ENCODE results near the gene MPO.
A peak's percentile ranks its signal among the peaks of the same experiment; 100 is the strongest.

The MPO gene

DNA sequence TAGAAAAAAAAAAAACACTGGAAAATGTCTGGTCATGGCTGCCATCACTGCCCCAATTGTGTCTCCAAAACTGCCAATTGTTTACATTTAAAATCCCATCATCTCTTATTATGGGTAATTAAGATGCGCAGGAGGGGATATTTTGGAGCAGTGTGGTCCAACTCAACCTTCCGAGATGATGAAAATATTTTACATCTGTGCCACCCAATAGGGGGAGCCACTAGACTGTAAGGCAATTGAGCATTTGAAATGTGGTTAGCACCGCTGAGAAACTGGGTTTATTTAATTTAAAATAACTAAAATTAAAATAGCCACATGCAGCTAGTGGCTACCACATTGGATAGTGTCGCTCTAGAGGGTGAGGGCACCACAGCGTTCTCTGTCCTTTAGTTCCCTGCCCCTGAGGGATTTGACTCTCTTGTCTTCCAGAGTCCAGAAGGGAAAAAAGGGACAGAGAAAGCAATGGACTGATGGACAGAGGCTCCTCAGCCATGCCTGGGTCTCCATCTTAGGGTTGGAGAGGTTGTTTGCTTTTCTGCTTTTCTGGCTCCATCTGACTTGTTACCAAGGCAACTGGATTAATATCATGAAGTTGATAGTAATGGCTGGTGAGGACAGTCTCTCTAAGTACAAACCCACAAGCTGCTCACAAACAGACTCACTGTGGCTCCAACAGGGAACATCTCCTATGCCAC, 3.5 kb downstream of the MPO start:
- TF ChIP-seq, protein P1, sequence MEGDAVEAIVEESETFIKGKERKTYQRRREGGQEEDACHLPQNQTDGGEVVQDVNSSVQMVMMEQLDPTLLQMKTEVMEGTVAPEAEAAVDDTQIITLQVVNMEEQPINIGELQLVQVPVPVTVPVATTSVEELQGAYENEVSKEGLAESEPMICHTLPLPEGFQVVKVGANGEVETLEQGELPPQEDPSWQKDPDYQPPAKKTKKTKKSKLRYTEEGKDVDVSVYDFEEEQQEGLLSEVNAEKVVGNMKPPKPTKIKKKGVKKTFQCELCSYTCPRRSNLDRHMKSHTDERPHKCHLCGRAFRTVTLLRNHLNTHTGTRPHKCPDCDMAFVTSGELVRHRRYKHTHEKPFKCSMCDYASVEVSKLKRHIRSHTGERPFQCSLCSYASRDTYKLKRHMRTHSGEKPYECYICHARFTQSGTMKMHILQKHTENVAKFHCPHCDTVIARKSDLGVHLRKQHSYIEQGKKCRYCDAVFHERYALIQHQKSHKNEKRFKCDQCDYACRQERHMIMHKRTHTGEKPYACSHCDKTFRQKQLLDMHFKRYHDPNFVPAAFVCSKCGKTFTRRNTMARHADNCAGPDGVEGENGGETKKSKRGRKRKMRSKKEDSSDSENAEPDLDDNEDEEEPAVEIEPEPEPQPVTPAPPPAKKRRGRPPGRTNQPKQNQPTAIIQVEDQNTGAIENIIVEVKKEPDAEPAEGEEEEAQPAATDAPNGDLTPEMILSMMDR (IDR thresholded peaks at IDR 0.05; ENCODE audit: insufficient read depth, low read depth, low read length, missing control alignments): peak; percentile 54
- H3K4me3 ChIP-seq (ENCODE audit: low read length): no peak overlapping the region
- DNase-seq (ENCODE audit: low read depth): peak; percentile 29

DNA sequence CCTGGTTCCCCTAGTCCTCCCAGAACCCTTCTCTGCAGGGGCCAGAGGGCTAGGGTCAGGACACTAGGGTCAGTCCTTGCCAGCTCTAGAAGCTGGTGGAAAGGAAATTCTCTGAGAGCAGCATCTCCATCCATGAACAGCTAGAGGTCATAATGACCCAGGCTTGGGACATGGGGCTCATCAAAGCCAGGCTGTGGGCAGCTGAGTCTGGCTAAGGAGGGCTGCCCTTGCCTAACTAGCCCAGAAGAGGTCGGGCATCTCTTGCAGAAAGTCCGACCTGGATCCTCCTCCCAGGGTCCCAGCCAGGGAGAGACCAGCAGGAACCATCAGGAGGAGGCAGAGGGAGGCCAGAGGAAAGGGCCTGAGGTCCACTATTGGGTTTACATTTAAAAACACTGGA, 4.3 kb downstream of the MPO start:
- no peak for DNase-seq (ENCODE audit: low read depth)
- TF ChIP-seq, protein P1 (IDR thresholded peaks at IDR 0.05; ENCODE audit: insufficient read depth, low read depth, low read length, missing control alignments): no peak
- H3K4me3 ChIP-seq (ENCODE audit: low read length): no peak overlapping the region

DNA sequence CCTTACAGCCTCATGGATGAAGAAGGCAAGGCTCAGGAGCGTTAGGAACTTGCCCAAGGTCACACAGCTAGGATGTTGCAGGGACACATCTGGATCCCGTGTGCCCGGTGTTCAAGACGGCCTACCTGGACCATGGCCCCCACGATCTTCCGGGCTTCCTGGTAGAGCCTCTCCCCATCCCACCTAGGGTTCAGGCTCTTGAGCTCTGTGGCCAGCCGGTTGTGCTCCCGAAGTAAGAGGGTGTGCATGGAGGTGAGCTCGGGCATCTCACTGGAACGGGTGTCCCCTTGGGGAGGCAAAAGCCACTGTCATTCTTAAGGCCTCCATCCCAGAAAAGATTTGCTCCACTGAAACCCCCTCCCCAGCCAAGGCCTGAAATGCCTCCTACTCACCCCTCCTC, 5.3 kb downstream of the MPO start:
- TF ChIP-seq, protein P1 (IDR thresholded peaks at IDR 0.05; ENCODE audit: insufficient read depth, low read depth, low read length, missing control alignments): no peak
- no peak overlapping the region for H3K4me3 ChIP-seq (ENCODE audit: low read length)
- DNase-seq (ENCODE audit: low read depth): no peak

DNA sequence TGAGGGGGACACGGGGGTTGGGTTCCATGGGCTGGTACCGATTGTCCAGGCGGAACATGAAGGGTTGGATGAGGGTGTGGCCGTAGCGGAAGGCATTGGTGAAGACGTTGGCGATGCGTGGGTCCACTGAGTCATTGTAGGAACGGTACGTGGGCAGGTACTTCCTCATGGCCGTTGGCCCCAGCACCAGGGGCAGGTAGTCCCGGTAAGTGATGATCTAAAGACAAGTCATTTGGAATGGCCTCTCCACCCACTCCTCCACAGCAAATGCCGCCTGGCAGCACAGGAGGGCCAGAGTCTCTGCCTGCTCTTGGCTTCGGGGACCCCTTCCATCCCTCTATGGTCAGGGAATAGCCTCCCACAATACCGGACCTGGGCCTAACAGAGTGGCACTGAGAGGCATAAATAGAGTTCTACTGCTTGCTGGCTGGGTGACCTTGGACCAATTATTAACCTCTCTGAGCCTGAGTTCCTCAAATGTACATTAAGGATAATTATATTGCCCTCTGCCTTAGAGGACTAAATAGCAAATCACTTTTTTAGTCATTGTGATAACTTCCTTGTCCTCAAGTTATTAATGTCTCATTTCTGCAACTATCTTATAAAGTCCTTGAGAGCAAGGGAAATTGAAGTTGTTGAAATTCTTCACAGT, 7.2 kb downstream of the MPO start:
- TF ChIP-seq, protein P1 (IDR thresholded peaks at IDR 0.05; ENCODE audit: insufficient read depth, low read depth, low read length, missing control alignments): no peak
- H3K4me3 ChIP-seq (ENCODE audit: low read length): no peak overlapping the region
- DNase-seq (ENCODE audit: low read depth): no peak

DNA sequence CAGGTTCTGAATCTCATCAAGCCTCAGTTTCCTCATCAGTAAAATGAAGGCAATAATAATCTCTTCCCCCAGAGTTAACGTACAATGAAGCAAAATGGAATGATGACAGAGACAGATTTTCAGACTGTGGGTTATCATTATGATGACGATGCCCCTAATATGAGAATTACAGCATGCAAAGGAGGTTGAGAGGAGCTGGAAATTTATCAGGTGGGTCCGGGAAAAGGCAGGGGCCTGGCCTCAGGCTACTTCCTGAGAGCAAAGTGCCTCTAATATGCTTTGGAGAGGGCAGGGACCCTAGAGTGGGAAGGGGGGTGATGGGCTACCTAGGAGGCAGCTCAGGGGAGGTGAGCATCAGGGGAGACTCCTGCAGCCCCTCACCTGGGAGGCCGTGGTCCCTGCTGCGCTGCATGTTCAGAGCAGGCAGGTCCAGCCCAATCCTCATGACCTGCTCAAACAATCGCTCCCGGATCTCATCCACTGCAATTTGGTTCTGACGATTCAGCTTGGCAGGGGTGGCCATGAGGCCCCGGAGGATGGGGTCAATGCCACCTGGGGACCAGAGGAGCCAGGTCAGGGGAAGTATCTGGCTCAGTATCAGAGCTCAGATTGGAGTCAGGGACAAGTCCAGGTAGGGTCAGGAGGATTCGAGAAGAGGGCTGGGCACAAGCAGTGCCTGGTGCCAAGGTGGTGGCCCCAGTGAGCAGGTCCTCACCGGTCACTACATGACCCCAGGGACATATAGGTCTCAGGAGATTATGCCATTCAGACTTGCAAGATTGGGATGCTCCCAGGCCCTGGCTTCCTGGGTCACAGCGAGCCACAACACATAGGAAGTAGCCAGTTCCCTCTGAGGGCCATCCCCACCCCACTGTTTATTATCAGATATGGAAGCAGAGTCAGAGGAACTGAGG, 8.1 kb downstream of the MPO start:
- DNase-seq (ENCODE audit: low read depth): no peak
- H3K4me3 ChIP-seq (ENCODE audit: low read length): no peak overlapping the region
- TF ChIP-seq, protein P1 (IDR thresholded peaks at IDR 0.05; ENCODE audit: insufficient read depth, low read depth, low read length, missing control alignments): no peak

DNA sequence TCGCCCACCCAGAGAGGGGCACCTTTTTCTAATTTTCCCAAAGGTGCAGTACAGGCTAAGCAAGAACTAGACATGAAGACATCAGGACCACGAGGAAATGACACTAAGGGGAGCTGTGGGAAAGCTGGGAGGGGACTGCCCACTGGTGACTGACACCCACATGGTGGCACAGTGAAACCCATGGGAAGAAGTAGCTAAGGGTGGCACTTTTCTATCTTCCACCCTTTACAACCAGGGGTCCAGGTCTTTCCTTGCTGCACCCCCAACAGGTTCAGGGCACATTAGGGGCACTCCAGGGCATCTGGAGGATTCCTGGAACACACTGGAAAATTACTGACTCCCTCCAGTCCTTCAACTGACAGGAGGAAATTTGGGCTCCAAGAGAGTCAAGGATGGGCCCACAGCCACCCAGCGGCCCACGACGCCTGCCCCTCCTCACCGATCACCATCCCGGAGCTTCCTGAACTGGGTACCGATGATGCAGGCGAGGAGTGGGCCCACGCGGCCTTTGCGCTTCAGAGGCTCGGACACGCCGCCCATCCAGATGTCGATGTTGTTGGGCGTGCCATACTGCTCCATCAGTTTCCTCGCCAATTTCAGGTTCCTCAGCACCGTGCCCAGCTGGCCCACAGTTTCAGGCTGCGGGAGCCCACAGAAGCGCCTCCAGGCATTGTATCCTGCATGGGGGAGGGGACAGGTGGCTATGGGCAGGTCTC, 9.4 kb downstream of the MPO start:
- TF ChIP-seq, protein P1 (IDR thresholded peaks at IDR 0.05; ENCODE audit: insufficient read depth, low read depth, low read length, missing control alignments): no peak
- no peak overlapping the region for H3K4me3 ChIP-seq (ENCODE audit: low read length)
- no peak for DNase-seq (ENCODE audit: low read depth)
